ENCODE measurements around the gene TBCB. TPM values are rescaled to one million over a fixed set of nuclear protein-coding genes. Genes with fewer than 3 reads are reported as not detected.

The TBCB gene
- total and polyA plus RNA-seq, 2 of the 4 experiments (the other 2 are of a cell fraction): 182 to 269 TPM

DNA sequence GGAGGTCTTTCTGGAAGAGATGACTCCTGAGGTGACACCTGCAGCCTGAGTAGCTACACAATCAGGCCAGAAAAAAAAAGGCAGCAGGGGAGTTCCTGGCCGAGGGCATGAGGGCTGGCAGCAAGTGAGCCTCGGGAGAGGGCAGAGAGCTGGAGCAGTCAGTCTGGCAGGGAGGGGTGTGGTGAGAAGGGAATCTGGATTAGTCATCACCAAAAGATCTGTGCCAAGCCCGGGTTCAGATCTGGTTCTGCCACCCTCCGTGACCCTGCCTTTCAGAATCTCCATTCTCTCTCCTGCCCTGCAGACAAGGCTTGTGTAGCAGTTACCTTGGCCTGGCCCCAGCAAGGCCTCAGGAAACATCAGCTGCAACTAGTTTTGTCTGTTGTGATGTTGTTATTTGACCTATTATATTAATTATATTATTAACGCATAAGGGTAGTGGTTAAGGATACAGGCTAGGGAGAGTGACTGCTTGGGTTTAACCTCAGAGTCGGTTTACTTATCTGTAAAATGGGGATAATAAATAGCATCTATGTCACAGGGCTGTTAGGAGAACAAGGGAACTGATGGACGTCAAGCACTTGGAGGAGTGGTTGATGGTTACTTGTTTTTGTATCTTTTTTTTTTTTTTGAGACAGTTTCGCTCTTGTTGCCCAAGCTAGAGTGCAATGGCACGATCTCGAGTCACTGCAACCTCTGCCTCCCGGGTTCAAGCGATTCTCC lies 21.9 kb downstream of the TBCB start:
- in situ Hi-C loops (cut with MboI; ENCODE audit: low sequenced_read_pairs): no loop called here

More for the DNA sequence above, 21.9 kb downstream of the TBCB start:
- H4K91ac ChIP-seq (ENCODE audit: insufficient read depth, low read depth, low read length): no peak overlapping the region
- H2AK9ac ChIP-seq (replicated peaks; ENCODE audit: low read depth, low read length, poor library complexity): no peak overlapping the region
- peak overlapping the region; percentile 17; the same call in 1 of the 2 replicates for H3K23ac ChIP-seq (ENCODE audit: low read depth, low read length)
- POLR2A ChIA-PET (ENCODE audit: unreplicated experiment): interaction anchor here (0.7 kb wide), 1 partner anchor 13 kb away, joined by 4 read pairs; no protein-coding TSS in a partner anchor
- no peak overlapping the region for H2BK120ac ChIP-seq (ENCODE audit: low read depth, low read length)
- H4K5ac ChIP-seq (ENCODE audit: low read depth, low read length): no peak overlapping the region
- dilution Hi-C loops (cut with HindIII; ENCODE audit: low sequenced_read_pairs, unreplicated experiment): no loop called here
- H4K20me1 ChIP-seq (ENCODE audit: insufficient read depth, low read length): peaks cover 11% of the 10 kb centered on the region
- H2BK15ac ChIP-seq (ENCODE audit: low read depth, low read length): no peak overlapping the region
- H3K9ac ChIP-seq (ENCODE audit: low read depth, low read length): no peak overlapping the region; the same call in 1 of the 2 replicates
- no peaks in the 10 kb centered on the region for H3K27me3 ChIP-seq (ENCODE audit: control insufficient read depth, insufficient read depth, low read length)
- H3K4ac ChIP-seq (ENCODE audit: low read depth, low read length): no peak overlapping the region
- H4K8ac ChIP-seq (ENCODE audit: low read depth in 2 of 2, low read length in 2 of 2): peak overlapping the region in 1 of 2 experiments; percentile 2; a peak in 1 of 4 replicates
- peaks cover 6% of the 10 kb centered on the region for H3K9me1 ChIP-seq (ENCODE audit: insufficient read depth, low read length)
- H3K4me1 ChIP-seq (ENCODE audit: control insufficient read depth, insufficient read depth, low read length): peaks cover 10% of the 10 kb centered on the region
- no peak overlapping the region for H3K4me2 ChIP-seq (ENCODE audit: low read depth, low read length)
- 80% methylated on average over 1 of the region's 12 CpGs; no CpG with 5 or more reads in 1 of the 2 experiments for WGBS, 2 experiments (ENCODE audit: extremely low coverage in 2 of 2, insufficient read length in 1 of 2)
- H3K4me3 ChIP-seq (ENCODE audit: insufficient read depth, low read depth, low read length): no peak overlapping the region
- H3K14ac ChIP-seq (replicated peaks; ENCODE audit: low read depth, low read length): no peak overlapping the region
- H3K27ac ChIP-seq (ENCODE audit: insufficient read depth, low read length): no peak overlapping the region
- CTCF ChIA-PET: interaction anchor here (2.1 kb wide), 1 partner anchor 9 kb away, joined by 4 read pairs; no protein-coding TSS in a partner anchor
- no peak for TF ChIP-seq RFX5 (IDR thresholded peaks at IDR 0.05; ENCODE audit: low read depth, low read length)
- H3K36me3 ChIP-seq (ENCODE audit: control insufficient read depth, insufficient read depth, low read length): peaks cover 2% of the 10 kb centered on the region; the same call in 1 of the 2 replicates
- no TSS peak for BruUV-seq (replicated peaks)
- DNase-seq: peak; percentile 23
- no peak for ATAC-seq (ENCODE audit: low read depth)
- peak overlapping the region; percentile 72 for H2AFZ ChIP-seq (replicated peaks; ENCODE audit: low read length, poor library complexity)
- H3K18ac ChIP-seq (ENCODE audit: low read depth, low read length): no peak overlapping the region
- no peak overlapping the region for H3K56ac ChIP-seq (ENCODE audit: extremely low read depth, insufficient read depth, low read length)
- no peaks in the 10 kb centered on the region for H3K9me3 ChIP-seq (ENCODE audit: control insufficient read depth, insufficient read depth, low read length)
- no peak overlapping the region for H2BK5ac ChIP-seq (ENCODE audit: low read depth, low read length, poor library complexity, severe bottlenecking)
- H3K79me1 ChIP-seq (ENCODE audit: low read depth in 1 of 2, low read length in 2 of 2): peaks cover 16 to 19% of the 10 kb centered on the region in 2 experiments
- H2BK20ac ChIP-seq (ENCODE audit: low read depth, low read length): no peak overlapping the region
- intact Hi-C loops (cut with micrococcal nuclease): no loop called here
- H2AK5ac ChIP-seq (ENCODE audit: low read depth, low read length): no peak overlapping the region; the same call in 1 of the 2 replicates
